ENCODE measurements around the gene ADAMTS3.

- TF ChIP-seq PRDM15 (CRISPR knock-in tag; IDR thresholded peaks at IDR 0.05) (no peak), NR2C2 (CRISPR knock-in tag; IDR thresholded peaks at IDR 0.05) (no peak), TEAD1 (CRISPR knock-in tag; IDR thresholded peaks at IDR 0.05) (no peak), JUN (CRISPR knock-in tag; IDR thresholded peaks at IDR 0.05) (no peak), SP1 (CRISPR knock-in tag; conservative IDR thresholded peaks at IDR 0.05) (no peak), USF2 (CRISPR knock-in tag; IDR thresholded peaks at IDR 0.05) (no peak)
- TF ChIP-seq, protein P1, sequence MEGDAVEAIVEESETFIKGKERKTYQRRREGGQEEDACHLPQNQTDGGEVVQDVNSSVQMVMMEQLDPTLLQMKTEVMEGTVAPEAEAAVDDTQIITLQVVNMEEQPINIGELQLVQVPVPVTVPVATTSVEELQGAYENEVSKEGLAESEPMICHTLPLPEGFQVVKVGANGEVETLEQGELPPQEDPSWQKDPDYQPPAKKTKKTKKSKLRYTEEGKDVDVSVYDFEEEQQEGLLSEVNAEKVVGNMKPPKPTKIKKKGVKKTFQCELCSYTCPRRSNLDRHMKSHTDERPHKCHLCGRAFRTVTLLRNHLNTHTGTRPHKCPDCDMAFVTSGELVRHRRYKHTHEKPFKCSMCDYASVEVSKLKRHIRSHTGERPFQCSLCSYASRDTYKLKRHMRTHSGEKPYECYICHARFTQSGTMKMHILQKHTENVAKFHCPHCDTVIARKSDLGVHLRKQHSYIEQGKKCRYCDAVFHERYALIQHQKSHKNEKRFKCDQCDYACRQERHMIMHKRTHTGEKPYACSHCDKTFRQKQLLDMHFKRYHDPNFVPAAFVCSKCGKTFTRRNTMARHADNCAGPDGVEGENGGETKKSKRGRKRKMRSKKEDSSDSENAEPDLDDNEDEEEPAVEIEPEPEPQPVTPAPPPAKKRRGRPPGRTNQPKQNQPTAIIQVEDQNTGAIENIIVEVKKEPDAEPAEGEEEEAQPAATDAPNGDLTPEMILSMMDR (IDR thresholded peaks at IDR 0.05): no peak
- TF ChIP-seq, protein P2, sequence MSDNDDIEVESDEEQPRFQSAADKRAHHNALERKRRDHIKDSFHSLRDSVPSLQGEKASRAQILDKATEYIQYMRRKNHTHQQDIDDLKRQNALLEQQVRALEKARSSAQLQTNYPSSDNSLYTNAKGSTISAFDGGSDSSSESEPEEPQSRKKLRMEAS (CRISPR knock-in tag; IDR thresholded peaks at IDR 0.05): no peak
Measured at GRCh38 chr4:72323227-72323626, 245.8 kb downstream of the ADAMTS3 start.
